HG02759 (cell line): Measurements from ENCODE around the gene SSR3.

Experiments used
- ATAC-seq: cut with Tn5 transposase; IDR thresholded peaks from one replicate; pipeline ENCODE4 v1.9.1; 2021; ENCODE audit warnings: mild to moderate bottlenecking, moderate library complexity; ENCODE audit not compliant: unreplicated experiment

Gene SSR3

DNA sequence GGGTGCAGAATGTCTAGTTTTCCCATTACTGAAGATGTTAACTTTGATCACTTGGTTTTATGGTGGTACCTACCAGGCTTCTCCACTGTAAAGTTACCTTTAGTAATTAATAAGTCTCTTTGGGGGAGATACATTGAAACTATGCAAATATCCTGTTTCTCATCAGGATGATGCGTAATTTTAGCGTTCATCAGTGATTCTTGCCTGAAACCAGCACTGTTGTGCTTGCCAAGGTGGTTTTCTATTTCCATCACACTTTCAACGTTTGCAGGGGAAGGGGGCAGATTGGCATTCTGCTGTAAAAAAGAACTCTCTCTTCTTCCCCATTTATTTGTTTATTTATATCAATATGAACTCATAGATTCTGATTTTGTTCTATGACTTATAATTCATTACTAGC lies 61.0 kb downstream of the SSR3 start:
- ATAC-seq: no peak

DNA sequence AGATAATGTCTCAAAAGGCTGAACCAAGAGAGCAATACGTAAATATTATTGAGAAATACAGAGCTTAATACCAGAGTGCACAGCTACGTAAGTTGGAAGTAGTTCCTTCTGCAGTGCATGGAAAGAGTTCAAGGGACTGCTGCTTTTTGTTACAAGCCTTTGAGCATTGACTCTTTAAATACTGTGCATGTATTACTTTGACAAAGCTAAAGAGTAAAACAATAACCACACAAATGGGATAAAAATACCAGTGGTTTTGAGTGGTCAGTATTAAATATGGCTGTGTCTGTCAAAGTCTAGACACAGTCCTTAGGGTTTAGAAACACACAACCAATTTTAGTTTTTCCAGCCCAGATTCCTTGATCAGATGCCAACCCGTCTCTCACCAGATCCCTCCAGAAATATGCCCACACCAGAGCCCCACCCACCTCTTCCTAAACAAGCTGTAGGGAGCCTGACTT lies 62.1 kb downstream of the SSR3 start:
- no peak for ATAC-seq

DNA sequence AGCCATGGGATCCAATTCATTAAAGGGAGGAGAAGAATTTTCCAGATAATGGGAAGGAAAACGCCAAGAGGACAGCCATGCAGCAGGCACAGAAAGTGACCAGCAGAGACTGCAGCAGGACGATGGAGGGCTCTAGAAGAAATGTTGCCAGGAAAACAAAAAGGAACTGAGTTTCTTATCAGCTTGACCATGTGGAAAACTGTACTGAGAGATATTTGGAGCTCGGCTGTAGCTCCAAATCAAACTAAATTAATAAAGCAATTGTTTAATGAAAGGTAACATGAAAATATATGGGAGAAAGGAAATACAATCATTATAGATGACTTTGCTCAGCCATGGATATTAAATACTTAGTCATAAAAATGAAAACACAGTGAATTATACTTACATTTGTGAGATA lies 63.7 kb downstream of the SSR3 start:
- no peak for ATAC-seq
